ENCODE measurements around the gene CX3CR1. TPM values are rescaled to one million over a fixed set of nuclear protein-coding genes. Genes with fewer than 3 reads are reported as not detected.
"Not testable (repeated sequence)": the region's sequence is repeated elsewhere in the genome, so short reads cannot be mapped to it uniquely, and the experiment has no call there.

Gene CX3CR1
- total and polyA plus RNA-seq, 2 experiments from 2014 or later = not detected

- no peak overlapping the region for H3K4me3 ChIP-seq
- no peaks in the 10 kb centered on the region for H3K9me3 ChIP-seq (ENCODE audit: low read depth)
- H4K20me1 ChIP-seq (ENCODE audit: insufficient read depth) = no peaks in the 10 kb centered on the region
- DNase-seq = no peak
- no peak for TF ChIP-seq EZH2phosphoT487 (IDR thresholded peaks at IDR 0.05; ENCODE audit: insufficient read depth, low read depth)
- TF ChIP-seq EZH2 (IDR thresholded peaks at IDR 0.05; ENCODE audit: insufficient read depth, poor library complexity, severe bottlenecking) = no peak
- no peak overlapping the region for H3K27ac ChIP-seq
- H3F3A ChIP-seq (ENCODE audit: insufficient read depth) = no peaks in the 10 kb centered on the region
- in situ Hi-C loops (cut with MboI) = no loop called here
- 0 out of 2 replicates have a peak, but pooled peaks cover 4% of the 10 kb centered on the region for H3K27me3 ChIP-seq (replicated peaks; ENCODE audit: insufficient read depth)
- WGBS, 2 experiments (ENCODE audit: low coverage in 1 of 2, low lambda C conversion rate in 2 of 2, missing lambda C conversion rate in 2 of 2) = 27 to 29% methylated on average over 4 of the region's 4 CpGs
- no peaks in the 10 kb centered on the region for H3K4me1 ChIP-seq (ENCODE audit: insufficient read depth)
- H3K4me2 ChIP-seq (ENCODE audit: unreplicated experiment) = no peak overlapping the region
- no peaks in the 10 kb centered on the region for H3K36me3 ChIP-seq (ENCODE audit: low read depth)
- H2AFZ ChIP-seq = no peak overlapping the region
- no peak overlapping the region for H3K9ac ChIP-seq
- no peaks in the 10 kb centered on the region for H3K79me2 ChIP-seq (ENCODE audit: insufficient read depth)
- no peaks in the 10 kb centered on the region for H3K9me2 ChIP-seq (ENCODE audit: insufficient read depth)
These were observed 47.4 kb upstream of the CX3CR1 start for GRCh38 chr3:39327053-39327745.

GRCh38 chr3:39325236-39325635 lies 45.4 kb upstream of the CX3CR1 start:
- no peaks in the 10 kb centered on the region for H3K36me3 ChIP-seq (ENCODE audit: low read depth)
- no peaks in the 10 kb centered on the region for H3F3A ChIP-seq (ENCODE audit: insufficient read depth)
- no peak for DNase-seq
- no peak for TF ChIP-seq EZH2phosphoT487 (IDR thresholded peaks at IDR 0.05; ENCODE audit: insufficient read depth, low read depth)
- TF ChIP-seq EZH2 (IDR thresholded peaks at IDR 0.05; ENCODE audit: insufficient read depth, poor library complexity, severe bottlenecking) = no peak
- H2AFZ ChIP-seq = no peak overlapping the region
- no peak overlapping the region for H3K4me2 ChIP-seq (ENCODE audit: unreplicated experiment)
- WGBS, 2 experiments (ENCODE audit: low coverage in 1 of 2, low lambda C conversion rate in 2 of 2, missing lambda C conversion rate in 2 of 2) = 45 to 46% methylated on average over 2 of the region's 2 CpGs
- H3K9me2 ChIP-seq (ENCODE audit: insufficient read depth) = no peaks in the 10 kb centered on the region
- H3K9me3 ChIP-seq (ENCODE audit: low read depth) = no peaks in the 10 kb centered on the region
- no peaks in the 10 kb centered on the region for H3K79me2 ChIP-seq (ENCODE audit: insufficient read depth)
- no peaks in the 10 kb centered on the region for H3K4me1 ChIP-seq (ENCODE audit: insufficient read depth)
- no peak overlapping the region for H3K4me3 ChIP-seq
- H3K27me3 ChIP-seq (replicated peaks; ENCODE audit: insufficient read depth) = 0 out of 2 replicates have a peak, but pooled peaks cover 4% of the 10 kb centered on the region
- no peak overlapping the region for H3K9ac ChIP-seq
- no peak overlapping the region for H3K27ac ChIP-seq
- in situ Hi-C loops (cut with MboI) = no loop called here
- no peaks in the 10 kb centered on the region for H4K20me1 ChIP-seq (ENCODE audit: insufficient read depth)

- no peak for DNase-seq
- H3K9me2 ChIP-seq (ENCODE audit: insufficient read depth) = no peaks in the 10 kb centered on the region
- no peak for TF ChIP-seq EZH2 (IDR thresholded peaks at IDR 0.05; ENCODE audit: insufficient read depth, poor library complexity, severe bottlenecking)
- TF ChIP-seq EZH2phosphoT487 (IDR thresholded peaks at IDR 0.05; ENCODE audit: insufficient read depth, low read depth) = no peak
- no peak overlapping the region for H2AFZ ChIP-seq
- no peak overlapping the region for H3K4me3 ChIP-seq
- H3K27me3 ChIP-seq (replicated peaks; ENCODE audit: insufficient read depth) = 0 out of 2 replicates have a peak, but pooled peaks cover 4% of the 10 kb centered on the region
- H3K79me2 ChIP-seq (ENCODE audit: insufficient read depth) = no peaks in the 10 kb centered on the region
- H3F3A ChIP-seq (ENCODE audit: insufficient read depth) = no peaks in the 10 kb centered on the region
- H3K9ac ChIP-seq = no peak overlapping the region
- 9 to 12% methylated on average over 2 of the region's 2 CpGs for WGBS, 2 experiments (ENCODE audit: low coverage in 1 of 2, low lambda C conversion rate in 2 of 2, missing lambda C conversion rate in 2 of 2)
- H3K9me3 ChIP-seq (ENCODE audit: low read depth) = no peaks in the 10 kb centered on the region
- H3K4me2 ChIP-seq (ENCODE audit: unreplicated experiment) = no peak overlapping the region
- H4K20me1 ChIP-seq (ENCODE audit: insufficient read depth) = no peaks in the 10 kb centered on the region
- H3K4me1 ChIP-seq (ENCODE audit: insufficient read depth) = no peaks in the 10 kb centered on the region
- no peaks in the 10 kb centered on the region for H3K36me3 ChIP-seq (ENCODE audit: low read depth)
- no peak overlapping the region for H3K27ac ChIP-seq
- in situ Hi-C loops (cut with MboI) = no loop called here
These were observed 43.7 kb upstream of the CX3CR1 start for GRCh38 chr3:39323494-39323893.

- no peak for DNase-seq
- no peak for TF ChIP-seq EZH2 (IDR thresholded peaks at IDR 0.05; ENCODE audit: insufficient read depth, poor library complexity, severe bottlenecking)
- no peak for TF ChIP-seq EZH2phosphoT487 (IDR thresholded peaks at IDR 0.05; ENCODE audit: insufficient read depth, low read depth)
- no peaks in the 10 kb centered on the region for H3K9me3 ChIP-seq (ENCODE audit: low read depth)
- H3K9ac ChIP-seq = no peak overlapping the region
- H3K36me3 ChIP-seq (ENCODE audit: low read depth) = no peaks in the 10 kb centered on the region
- in situ Hi-C loops (cut with MboI) = no loop called here
- H4K20me1 ChIP-seq (ENCODE audit: insufficient read depth) = no peaks in the 10 kb centered on the region
- H3K4me1 ChIP-seq (ENCODE audit: insufficient read depth) = no peaks in the 10 kb centered on the region
- no peak overlapping the region for H2AFZ ChIP-seq
- no peaks in the 10 kb centered on the region for H3K9me2 ChIP-seq (ENCODE audit: insufficient read depth)
- H3K4me3 ChIP-seq = no peak overlapping the region
- no peak overlapping the region for H3K4me2 ChIP-seq (ENCODE audit: unreplicated experiment)
- no peaks in the 10 kb centered on the region for H3F3A ChIP-seq (ENCODE audit: insufficient read depth)
- 0 out of 2 replicates have a peak, but pooled peaks cover 4% of the 10 kb centered on the region for H3K27me3 ChIP-seq (replicated peaks; ENCODE audit: insufficient read depth)
- H3K79me2 ChIP-seq (ENCODE audit: insufficient read depth) = no peaks in the 10 kb centered on the region
- no peak overlapping the region for H3K27ac ChIP-seq
These were observed 43.1 kb upstream of the CX3CR1 start for GRCh38 chr3:39322936-39323335.

GRCh38 chr3:39322209-39322715 lies 42.4 kb upstream of the CX3CR1 start:
- in situ Hi-C loops (cut with MboI); H3K9me3 ChIP-seq (ENCODE audit: low read depth); H3K36me3 ChIP-seq (ENCODE audit: low read depth); H3K4me2 ChIP-seq (ENCODE audit: unreplicated experiment); H3F3A ChIP-seq (ENCODE audit: insufficient read depth); H3K9ac ChIP-seq; H2AFZ ChIP-seq; H4K20me1 ChIP-seq (ENCODE audit: insufficient read depth); DNase-seq; H3K4me3 ChIP-seq; H3K27me3 ChIP-seq (replicated peaks; ENCODE audit: insufficient read depth); H3K27ac ChIP-seq; H3K9me2 ChIP-seq (ENCODE audit: insufficient read depth); H3K4me1 ChIP-seq (ENCODE audit: insufficient read depth); H3K79me2 ChIP-seq (ENCODE audit: insufficient read depth): not testable (repeated sequence)
- 27 to 35% methylated on average over 3 of the region's 3 CpGs for WGBS, 2 experiments (ENCODE audit: low coverage in 1 of 2, low lambda C conversion rate in 2 of 2, missing lambda C conversion rate in 2 of 2)

- H3K4me3 ChIP-seq; H2AFZ ChIP-seq; H3K4me1 ChIP-seq (ENCODE audit: insufficient read depth); H4K20me1 ChIP-seq (ENCODE audit: insufficient read depth); in situ Hi-C loops (cut with MboI); H3K9me3 ChIP-seq (ENCODE audit: low read depth); DNase-seq; H3K36me3 ChIP-seq (ENCODE audit: low read depth); H3K9me2 ChIP-seq (ENCODE audit: insufficient read depth); H3K27me3 ChIP-seq (replicated peaks; ENCODE audit: insufficient read depth); H3F3A ChIP-seq (ENCODE audit: insufficient read depth); H3K9ac ChIP-seq; H3K27ac ChIP-seq; H3K79me2 ChIP-seq (ENCODE audit: insufficient read depth); H3K4me2 ChIP-seq (ENCODE audit: unreplicated experiment): not testable (repeated sequence)
- 40 to 63% methylated on average over 2 of the region's 2 CpGs for WGBS, 2 experiments (ENCODE audit: low coverage in 1 of 2, low lambda C conversion rate in 2 of 2, missing lambda C conversion rate in 2 of 2)
These were observed 41.7 kb upstream of the CX3CR1 start for GRCh38 chr3:39321574-39321983.

Data from GM23248 (cell line).